Esophagus squamous epithelium (tissue), 5 donors: Measurements from ENCODE around the gene ADAM23. TPM values are rescaled to one million over a fixed set of nuclear protein-coding genes. Genes with fewer than 3 reads are reported as not detected.
"Not testable (repeated sequence)": the region's sequence is repeated elsewhere in the genome, so short reads cannot be mapped to it uniquely, and the experiment has no call there.

ENCODE experiments used
- DNase-seq: peaks from one replicate; lab custom pipeline; 2025; lab: John Stamatoyannopoulos, UW
- H3K27ac ChIP-seq, 4 donors: fragments of 200-600 bp; sonication (generic); one replicate each; pipeline ENCODE4 v1.5.1; 2016 to 2019; ENCODE audit warnings: mild to moderate bottlenecking in 1 of 4
- H3K27me3 ChIP-seq, 4 donors: fragments of 200-600 bp; sonication (generic); 1 replicate in 3 of 4; 2 replicates in 1 of 4; pipeline versions ENCODE4 v1.5.1 to v1.6.0; 2017 to 2021; ENCODE audit warnings: antibody characterized with exemption in 1 of 4
- H3K36me3 ChIP-seq, 3 donors: fragments of 200-600 bp; sonication (generic); one replicate each; pipeline ENCODE4 v1.5.1; 2016 to 2019
- H3K4me1 ChIP-seq, 3 donors: fragments of 200-600 bp; sonication (generic); one replicate each; pipeline ENCODE4 v1.5.1; 2017 to 2019
- H3K4me3 ChIP-seq, 4 donors: fragments of 200-600 bp; sonication (generic); 1 replicate in 3 of 4; 2 replicates in 1 of 4; pipeline ENCODE4 v1.5.1; 2016 to 2019; ENCODE audit warnings: mild to moderate bottlenecking in 2 of 4, moderate library complexity in 1 of 4
- H3K9me3 ChIP-seq, 3 donors: fragments of 200-600 bp; sonication (generic); one replicate each; pipeline ENCODE4 v1.5.1; 2016 to 2019
- POLR2A ChIP-seq, 4 donors: fragments of 450-650 bp; IDR thresholded peaks; one replicate each; pipeline ENCODE4 v1.6.1; 2017; ENCODE audit warnings: antibody characterized with exemption in 4 of 4, mild to moderate bottlenecking in 4 of 4, moderate library complexity in 3 of 4
- whole genome bisulfite sequencing, 2 donors: methylation state at CpG; one replicate each; pipeline ENCODE4 v1.1.5; 2018; 5-methylcytosine and 5-hydroxymethylcytosine counted together
- intact Hi-C: fragments of 100-400 bp; cut with DNase I; formaldehyde crosslinking; loops from one replicate; pipeline ENCODE4 v1.15.0; 2022
- total RNA-seq, 4 donors: library from RNA; depleted of rRNA; stranded (reverse); fragments of >200 nt; gene quantifications; one replicate each; pipeline ENCODE4 v1.1.0, GENCODE V29; 2016
- TF ChIP-seq, protein P1 (sequence below), 6 experiments: fragments of 450-650 bp in 4 of 6; fragments of 200-600 bp in 2 of 6; sonication (generic) in 2 of 6; IDR thresholded peaks; one replicate each; pipeline ENCODE4 v1.5.1; 2016 to 2019; ENCODE audit warnings: antibody characterized with exemption in 6 of 6, mild to moderate bottlenecking in 4 of 6, moderate library complexity in 4 of 6
- donor health status: DM: yes; HTN: yes; CAD: no.

Gene ADAM23, protein sequence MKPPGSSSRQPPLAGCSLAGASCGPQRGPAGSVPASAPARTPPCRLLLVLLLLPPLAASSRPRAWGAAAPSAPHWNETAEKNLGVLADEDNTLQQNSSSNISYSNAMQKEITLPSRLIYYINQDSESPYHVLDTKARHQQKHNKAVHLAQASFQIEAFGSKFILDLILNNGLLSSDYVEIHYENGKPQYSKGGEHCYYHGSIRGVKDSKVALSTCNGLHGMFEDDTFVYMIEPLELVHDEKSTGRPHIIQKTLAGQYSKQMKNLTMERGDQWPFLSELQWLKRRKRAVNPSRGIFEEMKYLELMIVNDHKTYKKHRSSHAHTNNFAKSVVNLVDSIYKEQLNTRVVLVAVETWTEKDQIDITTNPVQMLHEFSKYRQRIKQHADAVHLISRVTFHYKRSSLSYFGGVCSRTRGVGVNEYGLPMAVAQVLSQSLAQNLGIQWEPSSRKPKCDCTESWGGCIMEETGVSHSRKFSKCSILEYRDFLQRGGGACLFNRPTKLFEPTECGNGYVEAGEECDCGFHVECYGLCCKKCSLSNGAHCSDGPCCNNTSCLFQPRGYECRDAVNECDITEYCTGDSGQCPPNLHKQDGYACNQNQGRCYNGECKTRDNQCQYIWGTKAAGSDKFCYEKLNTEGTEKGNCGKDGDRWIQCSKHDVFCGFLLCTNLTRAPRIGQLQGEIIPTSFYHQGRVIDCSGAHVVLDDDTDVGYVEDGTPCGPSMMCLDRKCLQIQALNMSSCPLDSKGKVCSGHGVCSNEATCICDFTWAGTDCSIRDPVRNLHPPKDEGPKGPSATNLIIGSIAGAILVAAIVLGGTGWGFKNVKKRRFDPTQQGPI
- total RNA-seq = 10 to 100 TPM in 1 of 4 donors, 1 to 10 TPM in 2, under 1 TPM in 1; 0.95 to 10.1 (median 6.6) TPM

DNA sequence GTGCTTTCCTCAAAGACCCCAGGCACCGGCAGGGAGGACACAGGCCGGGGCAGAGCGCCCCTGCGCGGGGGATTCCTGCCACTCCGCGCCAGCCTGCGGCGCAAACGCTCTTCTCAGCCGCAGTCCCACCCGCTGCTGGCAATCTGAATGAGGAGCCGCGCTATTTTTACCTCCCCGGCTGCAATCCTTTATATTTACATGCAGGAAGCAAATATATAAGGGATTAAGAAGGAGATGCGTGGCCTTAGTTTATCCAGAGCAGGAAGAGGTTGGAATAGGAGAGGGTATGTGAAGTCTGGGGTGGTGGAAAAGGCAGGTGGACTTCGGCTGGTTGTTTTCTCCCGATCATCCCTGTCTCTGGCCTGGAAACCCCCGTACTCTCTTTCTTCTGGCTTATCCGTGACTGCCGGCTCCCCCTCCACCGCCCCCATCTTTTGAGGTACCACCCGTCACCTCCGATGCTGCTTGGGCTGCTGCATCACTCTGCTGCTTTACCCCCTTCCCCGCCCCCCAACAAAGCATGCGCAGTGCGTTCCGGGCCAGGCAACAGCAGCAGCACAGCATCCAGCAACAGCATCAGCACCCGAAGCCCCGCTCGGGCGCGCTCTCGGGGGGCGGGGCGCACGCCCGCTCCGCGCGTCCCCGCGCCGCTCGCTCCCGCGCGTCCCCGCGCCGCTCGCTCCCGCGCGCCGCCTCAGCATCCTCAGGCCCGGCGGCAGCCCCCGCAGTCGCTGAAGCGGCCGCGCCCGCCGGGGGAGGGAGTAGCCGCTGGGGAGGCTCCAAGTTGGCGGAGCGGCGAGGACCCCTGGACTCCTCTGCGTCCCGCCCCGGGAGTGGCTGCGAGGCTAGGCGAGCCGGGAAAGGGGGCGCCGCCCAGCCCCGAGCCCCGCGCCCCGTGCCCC, at the start of gene ADAM23:
ADAM23 (plus strand) TSS at position 700 of the 902 bp plus-strand sequence. CDS start 335 bp downstream, outside the sequence.
- WGBS, 2 donors = 1% methylated on average over 15 to 17 of the region's 81 CpGs
- Histone ChIP-seq H3K4me1 (peaks cover 7 to 21% (median 13%) of the 10 kb centered on the region in 3 donors), H3K36me3 (no peaks in the 10 kb centered on the region), H3K27ac (peak within 1 kb of the TSS in 3 of 4 donors; percentile 42 to 44 (median 44)), H3K27me3 (peaks cover 0 to 66% (median 4%) of the 10 kb centered on the region in 4 donors), H3K9me3 (no peaks in the 10 kb centered on the region), H3K4me3 (peak within 1 kb of the TSS; percentile 42 to 76 (median 52))
- DNase-seq = no peak
- intact Hi-C loops = no loop called here
- TF ChIP-seq, protein P1, sequence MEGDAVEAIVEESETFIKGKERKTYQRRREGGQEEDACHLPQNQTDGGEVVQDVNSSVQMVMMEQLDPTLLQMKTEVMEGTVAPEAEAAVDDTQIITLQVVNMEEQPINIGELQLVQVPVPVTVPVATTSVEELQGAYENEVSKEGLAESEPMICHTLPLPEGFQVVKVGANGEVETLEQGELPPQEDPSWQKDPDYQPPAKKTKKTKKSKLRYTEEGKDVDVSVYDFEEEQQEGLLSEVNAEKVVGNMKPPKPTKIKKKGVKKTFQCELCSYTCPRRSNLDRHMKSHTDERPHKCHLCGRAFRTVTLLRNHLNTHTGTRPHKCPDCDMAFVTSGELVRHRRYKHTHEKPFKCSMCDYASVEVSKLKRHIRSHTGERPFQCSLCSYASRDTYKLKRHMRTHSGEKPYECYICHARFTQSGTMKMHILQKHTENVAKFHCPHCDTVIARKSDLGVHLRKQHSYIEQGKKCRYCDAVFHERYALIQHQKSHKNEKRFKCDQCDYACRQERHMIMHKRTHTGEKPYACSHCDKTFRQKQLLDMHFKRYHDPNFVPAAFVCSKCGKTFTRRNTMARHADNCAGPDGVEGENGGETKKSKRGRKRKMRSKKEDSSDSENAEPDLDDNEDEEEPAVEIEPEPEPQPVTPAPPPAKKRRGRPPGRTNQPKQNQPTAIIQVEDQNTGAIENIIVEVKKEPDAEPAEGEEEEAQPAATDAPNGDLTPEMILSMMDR (IDR thresholded peaks at IDR 0.05) = peak in 1 of 6 experiments; percentile 4
- no peak for TF ChIP-seq POLR2A (IDR thresholded peaks at IDR 0.05)

DNA sequence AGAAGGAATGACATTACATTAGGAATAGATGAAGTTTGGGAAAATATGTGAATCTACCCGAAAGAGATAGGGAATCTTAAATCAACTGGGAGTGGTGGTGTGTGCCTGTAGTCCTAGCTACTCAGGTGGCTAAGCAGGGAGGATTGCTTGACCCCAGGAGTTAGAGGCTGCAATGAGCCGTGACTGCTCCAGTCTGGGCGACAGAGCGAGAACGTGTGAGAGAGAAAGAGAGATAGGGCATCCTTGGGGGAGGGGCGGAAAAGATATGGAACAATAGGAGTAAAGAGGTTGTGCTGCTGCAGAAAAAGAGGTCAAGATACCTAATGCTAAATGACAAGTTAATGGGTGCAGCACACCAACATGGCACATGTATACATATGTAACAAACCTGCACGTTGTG, 47.1 kb upstream of the ADAM23 start:
- TF ChIP-seq POLR2A (IDR thresholded peaks at IDR 0.05) = no peak
- TF ChIP-seq, protein P1 (IDR thresholded peaks at IDR 0.05) = no peak
- Histone ChIP-seq H3K4me1 (no peaks in the 10 kb centered on the region), H3K9me3 (peaks cover 0 to 11% (median 0%) of the 10 kb centered on the region in 3 donors), H3K36me3 (no peaks in the 10 kb centered on the region), H3K27me3 (no peaks in the 10 kb centered on the region), H3K4me3 (no peak overlapping the region), H3K27ac (no peak overlapping the region)
- 68% methylated on average over 7 of the region's 7 CpGs for WGBS, 2 donors
- no peak for DNase-seq
- intact Hi-C loops = no loop called here

DNA sequence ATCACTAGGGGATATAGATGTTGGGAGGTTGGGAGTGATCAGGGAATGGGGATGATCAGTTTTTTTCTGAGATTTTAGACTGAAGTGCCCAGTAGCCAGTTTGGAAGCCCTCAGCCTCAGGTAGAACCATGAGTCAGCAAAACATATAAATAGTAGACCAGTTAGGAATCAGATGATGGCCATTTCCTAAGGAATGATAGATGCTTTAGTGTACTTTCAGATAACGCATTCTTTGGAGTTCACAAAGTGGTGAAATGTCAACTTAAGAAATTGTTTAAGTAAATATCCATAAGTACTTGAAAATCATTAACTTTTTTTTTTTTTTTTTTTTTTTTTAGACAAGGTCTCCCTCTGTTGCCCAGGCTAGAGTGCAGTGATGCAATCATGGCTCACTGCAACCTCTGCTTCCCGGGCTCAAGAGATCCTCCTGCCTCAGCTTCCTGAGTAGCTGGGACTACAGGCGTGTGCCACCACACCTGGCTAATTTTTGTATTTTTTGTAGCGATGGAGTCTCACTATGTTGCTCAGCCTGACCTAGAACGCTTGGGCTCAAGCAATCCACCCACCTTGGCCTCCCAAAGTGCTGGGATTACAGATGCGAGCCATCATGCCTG, 40.3 kb upstream of the ADAM23 start:
- intact Hi-C loops, H3K27ac ChIP-seq, H3K9me3 ChIP-seq, H3K4me3 ChIP-seq, H3K27me3 ChIP-seq, H3K36me3 ChIP-seq, H3K4me1 ChIP-seq, DNase-seq: not testable (repeated sequence)
- 83% methylated on average over 6 of the region's 6 CpGs for WGBS, 2 donors

DNA sequence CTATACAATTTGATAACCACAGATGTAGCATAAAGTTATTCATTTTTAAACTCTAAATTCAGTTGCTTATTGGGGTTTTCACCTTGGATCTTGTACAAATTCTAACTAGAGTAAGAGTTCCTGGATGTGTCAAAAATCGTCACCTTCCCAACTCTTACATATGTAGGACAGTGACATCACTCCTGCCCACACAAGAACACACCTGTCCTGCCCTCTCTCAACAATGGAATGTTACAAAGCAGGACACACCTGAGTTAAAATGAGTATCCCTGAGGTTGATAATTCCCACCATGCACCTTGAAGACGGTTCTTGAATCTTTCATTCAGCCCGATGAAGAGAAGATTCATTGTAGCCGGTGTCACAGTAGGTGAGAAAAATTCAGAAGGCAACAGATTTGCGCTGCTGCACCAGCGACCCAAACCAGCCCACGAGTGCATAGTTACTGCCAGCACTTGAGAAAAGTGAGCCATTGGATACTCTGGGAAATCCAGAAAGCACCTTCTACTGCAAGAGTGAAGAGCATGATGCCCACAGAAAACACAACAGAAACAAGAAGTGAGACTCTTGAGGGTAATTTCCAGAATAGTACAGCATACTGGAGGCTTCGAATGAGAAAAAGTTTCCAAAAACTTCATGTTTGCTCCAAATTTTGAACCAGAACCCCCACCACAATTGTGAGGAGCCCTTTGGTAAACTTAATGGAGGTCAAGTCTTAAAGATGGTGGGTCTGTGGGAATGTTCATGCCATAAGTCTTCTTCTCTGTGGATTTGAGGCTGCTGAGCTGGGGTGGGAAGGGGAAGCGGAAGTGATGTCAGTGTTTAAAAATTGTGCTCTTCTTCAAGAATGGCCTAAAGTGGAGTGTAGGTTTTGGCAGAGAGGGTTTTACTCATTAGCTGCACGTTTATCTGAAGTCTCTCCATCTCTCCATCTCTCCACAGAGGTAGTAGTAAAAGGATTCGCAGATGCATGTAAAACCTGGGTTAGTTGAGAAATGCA, 34.7 kb upstream of the ADAM23 start:
- intact Hi-C loops = no loop called here
- WGBS, 2 donors = 74 to 79% methylated on average over 9 to 11 of the region's 11 CpGs
- no peak for DNase-seq
- TF ChIP-seq, protein P1 (IDR thresholded peaks at IDR 0.05) = no peak
- TF ChIP-seq POLR2A (IDR thresholded peaks at IDR 0.05) = no peak
- Histone ChIP-seq H3K4me1 (no peaks in the 10 kb centered on the region), H3K27me3 (no peaks in the 10 kb centered on the region), H3K27ac (no peak overlapping the region), H3K9me3 (no peaks in the 10 kb centered on the region), H3K36me3 (no peaks in the 10 kb centered on the region), H3K4me3 (no peak overlapping the region)
